KMS-11 (cell line): ENCODE data around the gene GNB5.
"Not testable (repeated sequence)": the region's sequence is repeated elsewhere in the genome, so short reads cannot be mapped to it uniquely, and the experiment has no call there.

Experiments
- H2AFZ ChIP-seq: fragments of 200-600 bp; sonication (generic); 2 replicates; pipeline ENCODE4 v1.6.1; 2016; ENCODE audit warnings: antibody characterized with exemption, mixed run types, low read depth
- H3K27ac ChIP-seq: fragments of 200-600 bp; sonication (generic); 2 replicates; pipeline ENCODE4 v1.6.1; 2016; ENCODE audit warnings: mild to moderate bottlenecking, mixed run types
- H3K27me3 ChIP-seq: fragments of 200-600 bp; sonication (generic); 2 replicates; pipeline ENCODE4 v1.6.1; 2017; ENCODE audit warnings: mild to moderate bottlenecking, low read depth, mixed run types, moderate library complexity; ENCODE audit not compliant: insufficient read depth
- H3K36me3 ChIP-seq: fragments of 200-600 bp; sonication (generic); 2 replicates; pipeline ENCODE4 v1.6.1; 2017; ENCODE audit warnings: mild to moderate bottlenecking, mixed run types; ENCODE audit not compliant: insufficient read depth
- H3K4me1 ChIP-seq: fragments of 200-600 bp; sonication (generic); 2 replicates; pipeline ENCODE4 v1.6.1; 2016; ENCODE audit warnings: mild to moderate bottlenecking, low read depth, mixed run types; ENCODE audit not compliant: poor library complexity, severe bottlenecking
- H3K4me2 ChIP-seq: fragments of 200-600 bp; sonication (generic); 2 replicates; pipeline ENCODE4 v1.7.0; 2016; ENCODE audit warnings: mild to moderate bottlenecking, mixed run types
- H3K4me3 ChIP-seq: fragments of 200-600 bp; sonication (generic); IDR thresholded peaks from 2 replicates; pipeline ENCODE4 v1.6.1; 2017; ENCODE audit warnings: low read depth, low read length, mixed read lengths; ENCODE audit not compliant: insufficient read depth
- H3K79me2 ChIP-seq: fragments of 200-600 bp; sonication (generic); 2 replicates; pipeline ENCODE4 v1.6.1; 2016; ENCODE audit warnings: low read depth, mixed run types; ENCODE audit not compliant: insufficient read depth
- H3K9ac ChIP-seq: fragments of 200-600 bp; sonication (generic); 2 replicates; pipeline ENCODE4 v1.6.1; 2016; ENCODE audit warnings: mild to moderate bottlenecking, mixed run types
- H4K20me1 ChIP-seq: fragments of 200-600 bp; sonication (generic); 2 replicates; pipeline ENCODE4 v1.6.1; 2016; ENCODE audit warnings: mild to moderate bottlenecking, mixed run types; ENCODE audit not compliant: insufficient read depth
- TF ChIP-seq, protein P1 (sequence below): fragments of 200-600 bp; sonication (generic); conservative IDR thresholded peaks from 2 replicates; pipeline ENCODE4 v1.6.1; 2017; ENCODE audit warnings: low read depth, mild to moderate bottlenecking, antibody characterized with exemption, low read length, moderate library complexity, mixed read lengths

Gene GNB5

DNA sequence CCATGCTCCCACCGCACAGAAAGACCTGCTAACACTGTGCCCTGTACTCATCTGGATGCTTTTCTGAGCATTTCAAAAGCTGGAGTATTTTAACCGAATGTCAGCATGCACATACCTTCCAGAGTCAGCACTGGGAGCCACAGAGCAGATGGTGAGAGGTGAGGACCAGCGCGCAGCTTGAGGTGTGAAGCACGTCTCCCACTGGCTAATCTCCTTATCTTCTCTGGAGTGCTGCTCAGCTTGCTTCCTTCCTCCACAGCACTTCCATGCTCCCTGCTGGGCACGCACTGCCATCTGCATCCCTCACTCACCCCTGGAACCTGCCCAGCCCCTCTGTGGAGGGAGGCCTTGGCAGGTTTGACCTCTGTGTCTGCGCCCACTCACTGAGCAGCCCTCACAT, at the start of gene GNB5:
Gene GNB5 (minus strand): TSS at position 186 of the 400 bp plus-strand sequence. CDS start 6,716 bp downstream, outside the sequence.
- Histone ChIP-seq H3K4me3 (no peak within 1 kb of the TSS), H3K27ac (no peak within 1 kb of the TSS), H2AFZ (no peak within 1 kb of the TSS), H3K36me3 (no peaks in the 10 kb centered on the region), H3K27me3 (no peaks in the 10 kb centered on the region), H3K9ac (no peak within 1 kb of the TSS), H3K4me1 (no peaks in the 10 kb centered on the region), H3K79me2 (no peaks in the 10 kb centered on the region), H3K4me2 (no peak within 1 kb of the TSS), H4K20me1 (no peaks in the 10 kb centered on the region)
- TF ChIP-seq, protein P1, sequence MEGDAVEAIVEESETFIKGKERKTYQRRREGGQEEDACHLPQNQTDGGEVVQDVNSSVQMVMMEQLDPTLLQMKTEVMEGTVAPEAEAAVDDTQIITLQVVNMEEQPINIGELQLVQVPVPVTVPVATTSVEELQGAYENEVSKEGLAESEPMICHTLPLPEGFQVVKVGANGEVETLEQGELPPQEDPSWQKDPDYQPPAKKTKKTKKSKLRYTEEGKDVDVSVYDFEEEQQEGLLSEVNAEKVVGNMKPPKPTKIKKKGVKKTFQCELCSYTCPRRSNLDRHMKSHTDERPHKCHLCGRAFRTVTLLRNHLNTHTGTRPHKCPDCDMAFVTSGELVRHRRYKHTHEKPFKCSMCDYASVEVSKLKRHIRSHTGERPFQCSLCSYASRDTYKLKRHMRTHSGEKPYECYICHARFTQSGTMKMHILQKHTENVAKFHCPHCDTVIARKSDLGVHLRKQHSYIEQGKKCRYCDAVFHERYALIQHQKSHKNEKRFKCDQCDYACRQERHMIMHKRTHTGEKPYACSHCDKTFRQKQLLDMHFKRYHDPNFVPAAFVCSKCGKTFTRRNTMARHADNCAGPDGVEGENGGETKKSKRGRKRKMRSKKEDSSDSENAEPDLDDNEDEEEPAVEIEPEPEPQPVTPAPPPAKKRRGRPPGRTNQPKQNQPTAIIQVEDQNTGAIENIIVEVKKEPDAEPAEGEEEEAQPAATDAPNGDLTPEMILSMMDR, result no peak

DNA sequence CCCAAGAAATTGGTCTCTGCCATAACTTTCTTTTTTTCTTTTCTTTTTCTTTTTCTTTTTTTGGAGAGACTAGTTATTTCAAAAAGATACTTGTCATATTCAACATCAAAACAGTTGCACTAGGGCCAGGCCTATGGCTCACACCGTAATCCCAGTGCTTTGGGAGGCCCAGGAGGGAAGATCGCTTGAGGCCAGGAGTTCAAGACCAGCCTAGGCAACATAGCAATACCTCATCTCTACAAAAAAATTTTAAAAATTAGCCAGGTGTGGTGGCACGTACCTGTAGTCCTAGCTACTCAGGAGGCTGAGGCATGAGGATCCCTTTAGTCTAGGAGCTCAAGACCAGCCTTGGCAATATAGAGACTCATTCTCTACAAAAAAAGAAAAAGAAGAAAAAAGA, 49.0 kb upstream of the GNB5 start:
- no peaks in the 10 kb centered on the region for H3K36me3 ChIP-seq
- H3K27me3 ChIP-seq, result no peaks in the 10 kb centered on the region
- H3K79me2 ChIP-seq, result no peaks in the 10 kb centered on the region
- H2AFZ ChIP-seq, result no peak overlapping the region
- no peaks in the 10 kb centered on the region for H3K4me1 ChIP-seq
- no peaks in the 10 kb centered on the region for H4K20me1 ChIP-seq
- TF ChIP-seq, protein P1, result no peak
- no peak overlapping the region for H3K27ac ChIP-seq
- H3K4me3 ChIP-seq, result no peak overlapping the region
- no peak overlapping the region for H3K4me2 ChIP-seq
- no peak overlapping the region for H3K9ac ChIP-seq

GRCh38 chr15:52238989-52239525, 47.9 kb upstream of the GNB5 start:
- not testable (repeated sequence) for H3K27ac ChIP-seq, H3K36me3 ChIP-seq, H3K9ac ChIP-seq

GRCh38 chr15:52238149-52238548, 47.0 kb upstream of the GNB5 start:
- Histone ChIP-seq H3K4me3 (no peak overlapping the region), H3K4me2 (no peak overlapping the region), H2AFZ (no peak overlapping the region), H4K20me1 (no peaks in the 10 kb centered on the region), H3K9ac (no peak overlapping the region), H3K27ac (no peak overlapping the region), H3K4me1 (no peaks in the 10 kb centered on the region), H3K27me3 (no peaks in the 10 kb centered on the region), H3K79me2 (no peaks in the 10 kb centered on the region), H3K36me3 (no peaks in the 10 kb centered on the region)
- TF ChIP-seq, protein P1, result no peak

More at GRCh38 chr15:52238989-52239525, 47.9 kb upstream of the GNB5 start:
- not testable (repeated sequence) for H4K20me1 ChIP-seq, H3K4me1 ChIP-seq, H3K27me3 ChIP-seq, H3K4me3 ChIP-seq, H3K79me2 ChIP-seq, H3K4me2 ChIP-seq, H2AFZ ChIP-seq

DNA sequence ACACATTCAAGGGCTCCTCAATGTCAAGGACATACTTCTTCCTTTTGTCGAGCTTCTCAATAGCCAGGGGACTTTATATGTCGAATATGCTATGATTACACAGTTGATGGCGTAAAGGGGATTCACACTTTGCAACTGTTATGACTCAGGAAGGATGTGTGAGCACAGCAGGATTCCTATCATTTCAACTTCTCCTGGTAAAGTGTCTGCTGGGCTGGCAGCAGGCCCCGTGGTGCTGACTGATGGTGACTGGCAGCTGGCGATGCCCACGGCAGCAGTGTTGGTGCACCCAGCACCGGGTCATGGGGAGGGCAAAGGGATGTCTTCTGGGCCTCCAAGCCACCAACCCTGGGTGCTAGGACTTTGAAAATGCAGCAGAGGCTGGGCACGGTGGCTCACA, 44.8 kb upstream of the GNB5 start:
- Histone ChIP-seq H3K4me3 (no peak overlapping the region), H3K4me2 (no peak overlapping the region), H4K20me1 (no peaks in the 10 kb centered on the region), H3K79me2 (no peaks in the 10 kb centered on the region), H3K27me3 (no peaks in the 10 kb centered on the region), H3K36me3 (no peaks in the 10 kb centered on the region), H2AFZ (no peak overlapping the region), H3K9ac (no peak overlapping the region), H3K4me1 (no peaks in the 10 kb centered on the region), H3K27ac (no peak overlapping the region)
- TF ChIP-seq, protein P1, result no peak
